K562 (cell line): Measurements from ENCODE around the gene PCDH12.

Source experiments
- FOS ChIP-seq: IDR thresholded peaks from 3 replicates; pipeline ENCODE4 v1.6.1; 2011; ENCODE audit not compliant: insufficient read length; ENCODE audit errors: extremely low read depth
- ZNF282 ChIP-seq: sonication (generic); formaldehyde crosslinking; IDR thresholded peaks from 2 replicates; pipeline ENCODE4 v1.8.1; 2023; ENCODE audit warnings: missing genetic modification reagents

DNA sequence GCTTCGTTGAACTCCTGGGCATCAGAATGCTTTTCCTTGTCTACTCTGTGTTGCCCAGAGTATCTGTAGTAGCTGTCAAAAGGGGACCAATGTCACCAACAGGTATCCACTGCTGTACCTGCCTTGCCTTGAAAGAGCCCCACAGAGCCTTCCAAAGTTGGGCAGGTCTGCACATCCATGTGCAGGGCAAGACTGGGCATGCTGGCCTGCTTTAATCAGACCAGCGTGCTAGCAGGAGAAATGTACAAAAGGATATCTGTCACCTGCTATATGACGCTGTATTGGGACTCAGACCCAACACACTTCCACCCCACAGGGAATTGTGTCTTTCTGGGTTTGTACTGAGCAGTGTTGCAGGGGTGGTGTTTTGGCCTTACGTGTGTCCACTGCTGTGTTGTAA is 22.5 kb downstream of the PCDH12 start:
- TF ChIP-seq ZNF282 (CRISPR knock-in tag) (no peak), FOS (no peak)
